EL (cell line): ENCODE results near the gene TAGLN.
"Not testable (repeated sequence)": the region's sequence is repeated elsewhere in the genome, so short reads cannot be mapped to it uniquely, and the experiment has no call there.

ENCODE experiments used
- DNase-seq: peaks from one replicate; pipeline ENCODE4 v3.0.0-alpha.2; 2016

TAGLN gene

DNA sequence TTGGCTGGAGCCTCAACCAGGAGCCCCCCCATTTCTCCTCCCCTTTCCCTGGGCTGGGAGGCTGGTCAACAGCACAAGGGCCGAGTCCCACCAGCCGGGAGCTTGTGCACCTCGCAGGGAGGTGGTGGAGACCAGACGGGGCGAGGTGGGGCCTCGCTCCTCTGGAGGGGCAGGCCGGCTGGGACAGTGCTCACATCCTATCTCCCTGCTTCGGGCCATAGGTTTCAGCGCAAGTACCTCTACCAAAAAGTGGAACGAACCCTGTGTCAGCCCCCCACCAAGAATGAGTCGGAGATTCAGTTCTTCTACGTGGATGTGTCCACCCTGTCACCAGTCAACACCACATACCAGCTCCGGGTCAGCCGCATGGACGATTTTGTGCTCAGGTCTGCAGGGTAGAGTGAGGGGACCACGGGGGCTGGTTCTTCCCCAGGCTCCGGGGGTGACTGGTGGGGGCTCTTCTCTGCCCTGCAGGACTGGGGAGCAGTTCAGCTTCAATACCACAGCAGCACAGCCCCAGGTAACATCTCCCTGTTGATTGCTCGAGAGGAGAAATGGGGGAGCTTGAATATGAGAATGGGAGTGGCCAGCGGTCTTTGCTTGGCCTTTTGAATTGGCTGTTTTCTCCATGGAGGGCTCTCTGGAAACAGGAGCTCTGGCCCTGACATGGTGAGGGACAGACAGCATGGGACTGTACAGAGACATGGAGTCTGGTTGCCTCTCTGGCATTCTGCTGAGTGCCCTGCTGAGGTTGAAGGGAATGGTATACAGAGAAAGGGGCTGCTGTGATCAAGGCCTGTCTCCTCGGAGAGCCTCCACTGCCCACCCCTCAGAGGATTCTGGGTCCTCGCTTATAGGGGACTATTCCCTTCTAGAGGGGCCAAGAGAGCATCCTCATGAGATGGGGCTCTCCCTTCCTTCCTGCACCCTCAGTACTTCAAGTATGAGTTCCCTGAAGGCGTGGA lies 17.3 kb upstream of the TAGLN start:
- DNase-seq: no peak

DNA sequence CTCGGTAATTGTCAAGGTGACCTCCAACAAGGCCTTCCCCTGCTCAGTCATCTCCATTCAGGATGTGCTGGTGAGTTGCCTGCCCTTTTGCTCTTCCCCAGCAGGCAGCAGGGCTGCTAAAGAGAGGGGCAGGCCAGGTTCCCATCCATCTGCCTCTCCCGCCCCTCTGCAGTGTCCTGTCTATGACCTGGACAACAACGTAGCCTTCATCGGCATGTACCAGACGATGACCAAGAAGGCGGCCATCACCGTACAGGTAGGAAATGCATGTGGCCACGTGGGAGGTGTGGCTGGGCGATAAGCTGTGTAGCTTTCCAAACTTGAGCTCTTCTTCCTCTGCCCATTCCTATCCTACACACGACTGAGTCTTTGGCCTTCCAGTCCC lies 16.6 kb upstream of the TAGLN start:
- no peak for DNase-seq

DNA sequence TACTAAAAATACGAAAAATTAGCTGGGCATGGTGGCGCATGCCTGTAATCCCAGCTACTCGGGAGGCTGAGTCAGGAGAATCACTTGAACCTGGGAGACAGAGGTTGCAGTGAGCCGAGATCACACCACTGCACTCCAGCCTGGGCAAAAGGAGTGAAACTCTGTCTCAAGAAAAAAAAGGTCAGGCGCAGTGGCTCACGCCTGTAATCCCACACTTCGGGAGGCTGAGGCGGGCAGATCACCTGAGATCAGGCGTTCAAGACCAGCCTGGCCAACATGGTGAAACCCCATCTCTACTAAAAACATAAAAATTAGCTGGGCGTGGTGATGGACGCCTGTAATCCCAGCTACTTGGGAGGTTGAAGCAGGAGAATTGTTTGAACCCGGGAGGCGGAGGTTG lies 16.0 kb upstream of the TAGLN start:
- not testable (repeated sequence) for DNase-seq

DNA sequence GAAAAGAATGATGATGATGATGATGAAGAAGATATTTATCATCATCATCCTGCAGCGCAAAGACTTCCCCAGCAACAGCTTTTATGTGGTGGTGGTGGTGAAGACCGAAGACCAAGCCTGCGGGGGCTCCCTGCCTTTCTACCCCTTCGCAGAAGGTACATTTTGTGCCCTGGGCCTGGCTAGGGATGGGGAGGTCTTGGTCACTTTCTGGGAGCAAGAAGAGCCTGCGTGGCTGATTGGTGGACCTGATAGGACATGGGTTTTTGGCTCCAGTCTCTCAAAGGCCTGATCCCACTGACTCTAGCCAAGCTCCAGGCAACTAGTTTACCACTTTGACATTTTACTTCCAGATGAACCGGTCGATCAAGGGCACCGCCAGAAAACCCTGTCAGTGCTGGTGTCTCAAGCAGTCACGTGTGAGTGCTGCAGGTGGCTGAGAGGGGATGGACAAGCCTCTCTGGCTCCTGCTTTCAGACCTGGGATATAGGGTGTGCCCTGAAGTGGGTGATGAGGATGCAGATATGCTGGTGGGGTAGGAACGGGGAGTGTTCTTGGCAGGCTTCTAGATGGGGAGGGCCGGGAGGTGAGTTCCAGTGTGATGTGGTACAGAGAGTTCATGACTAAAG lies 15.3 kb upstream of the TAGLN start:
- no peak for DNase-seq

DNA sequence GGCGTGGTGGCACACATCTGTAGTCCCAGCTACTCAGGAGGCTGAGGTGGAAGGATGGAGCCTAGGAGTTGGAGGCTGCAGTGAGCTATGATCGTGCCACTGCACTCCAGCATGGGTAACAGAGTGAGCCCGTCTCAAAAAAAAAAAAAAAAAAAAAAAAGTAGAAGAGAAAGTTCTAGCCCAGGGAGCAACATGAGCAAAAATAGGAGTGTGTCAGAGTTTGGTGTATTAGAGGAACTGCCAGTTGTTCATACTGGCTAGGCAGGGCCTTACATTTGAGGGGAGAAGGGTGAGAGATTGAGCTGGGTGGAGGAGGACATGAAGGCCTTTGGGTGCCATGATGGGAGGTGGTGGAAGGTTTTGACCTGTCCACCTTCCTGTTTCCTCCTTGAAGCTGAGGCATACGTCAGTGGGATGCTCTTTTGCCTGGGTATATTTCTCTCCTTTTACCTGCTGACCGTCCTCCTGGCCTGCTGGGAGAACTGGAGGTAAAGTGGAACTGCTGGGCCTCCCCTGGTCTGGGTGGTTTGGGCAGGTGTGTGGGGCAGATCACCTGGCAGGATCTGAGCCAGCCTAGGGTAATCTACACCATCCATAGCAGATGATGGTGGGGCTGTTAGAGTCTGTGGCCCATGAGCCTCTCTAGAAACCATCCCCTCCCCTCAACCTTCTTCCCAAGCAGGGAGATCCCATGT lies 13.3 kb upstream of the TAGLN start:
- no peak for DNase-seq

DNA sequence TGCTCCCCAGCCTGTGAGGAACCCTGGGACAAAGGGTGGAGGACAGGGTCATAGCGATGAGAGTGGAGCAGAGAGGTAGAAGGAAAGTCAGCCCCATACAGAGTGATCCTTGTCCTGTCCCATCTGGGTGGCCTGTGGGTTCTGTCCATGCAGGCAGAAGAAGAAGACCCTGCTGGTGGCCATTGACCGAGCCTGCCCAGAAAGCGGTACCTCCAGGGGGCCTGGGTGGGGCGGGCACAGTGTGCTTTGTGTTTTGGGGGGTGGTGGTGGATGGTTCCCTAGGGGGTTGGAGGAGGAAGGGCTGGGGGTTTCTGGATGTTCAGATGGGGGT lies 12.8 kb upstream of the TAGLN start:
- DNase-seq: no peak

DNA sequence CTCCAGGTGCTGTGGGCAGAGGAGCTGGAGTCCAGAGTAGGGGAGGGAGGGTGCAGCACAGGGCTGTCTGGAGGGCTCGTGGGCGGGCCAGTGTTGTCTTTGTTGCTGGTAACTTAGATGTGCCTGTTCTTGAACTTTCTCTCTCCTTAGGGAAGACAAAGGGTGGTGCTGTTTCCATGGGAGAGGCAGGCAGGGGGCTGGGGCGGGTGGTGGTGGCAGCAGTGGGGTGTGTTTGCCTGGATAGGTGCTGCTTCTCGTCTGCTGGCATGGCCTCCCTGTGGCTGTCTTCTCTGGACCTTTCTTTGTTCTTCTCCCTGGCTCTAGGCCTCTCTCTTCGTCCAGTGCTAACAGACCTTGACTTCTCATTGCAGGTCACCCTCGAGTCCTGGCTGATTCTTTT lies 12.2 kb upstream of the TAGLN start:
- no peak for DNase-seq

DNA sequence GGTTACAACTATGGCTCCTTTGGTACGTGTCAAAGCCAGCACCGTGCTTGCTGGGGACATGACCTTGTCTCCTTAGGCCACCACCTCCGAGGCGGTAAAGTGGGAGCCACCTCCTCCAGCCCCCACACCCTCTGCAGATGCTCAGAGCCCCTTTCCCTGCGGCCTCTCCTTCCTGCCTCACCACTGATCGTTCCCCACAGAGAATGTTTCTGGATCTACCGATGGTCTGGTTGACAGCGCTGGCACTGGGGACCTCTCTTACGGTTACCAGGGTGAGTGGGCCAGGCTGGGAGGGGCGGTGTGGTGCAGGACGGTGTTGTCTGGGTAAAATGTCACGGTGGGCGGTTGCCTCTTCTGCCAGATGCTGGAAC lies 11.8 kb upstream of the TAGLN start:
- DNase-seq: no peak

DNA sequence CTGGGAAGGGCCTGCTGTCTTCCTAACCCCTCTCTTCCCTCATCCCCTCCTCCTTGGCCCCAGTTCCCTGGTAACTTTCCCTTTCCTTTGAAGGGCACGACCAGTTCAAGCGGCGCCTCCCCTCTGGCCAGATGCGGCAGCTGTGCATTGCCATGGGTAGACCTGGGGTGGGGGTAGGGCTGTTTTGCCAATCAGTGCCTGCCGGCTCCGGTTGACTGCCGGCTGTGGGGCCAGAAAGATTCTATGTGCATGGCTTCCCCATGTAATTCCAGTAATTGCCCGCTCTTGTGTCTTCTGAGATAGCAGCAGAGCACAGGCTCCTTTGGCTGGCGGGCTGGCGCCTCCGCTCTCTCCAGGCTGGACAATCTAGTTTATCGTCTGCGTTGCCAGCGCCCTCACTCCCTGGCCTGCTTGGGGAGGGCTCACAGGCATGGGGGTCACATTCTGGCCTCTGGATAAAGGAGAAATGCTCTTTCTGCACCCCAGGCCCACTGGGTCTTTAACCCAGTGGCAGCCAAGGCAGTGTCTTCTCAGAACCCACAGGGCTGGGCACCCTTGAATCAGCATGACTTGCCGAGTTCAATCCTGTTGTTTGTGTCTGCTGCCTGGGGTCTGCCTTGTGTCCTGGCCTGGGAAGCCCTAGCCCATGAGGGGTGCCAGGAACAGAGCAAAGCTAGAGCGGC lies 11.2 kb upstream of the TAGLN start:
- DNase-seq: no peak

DNA sequence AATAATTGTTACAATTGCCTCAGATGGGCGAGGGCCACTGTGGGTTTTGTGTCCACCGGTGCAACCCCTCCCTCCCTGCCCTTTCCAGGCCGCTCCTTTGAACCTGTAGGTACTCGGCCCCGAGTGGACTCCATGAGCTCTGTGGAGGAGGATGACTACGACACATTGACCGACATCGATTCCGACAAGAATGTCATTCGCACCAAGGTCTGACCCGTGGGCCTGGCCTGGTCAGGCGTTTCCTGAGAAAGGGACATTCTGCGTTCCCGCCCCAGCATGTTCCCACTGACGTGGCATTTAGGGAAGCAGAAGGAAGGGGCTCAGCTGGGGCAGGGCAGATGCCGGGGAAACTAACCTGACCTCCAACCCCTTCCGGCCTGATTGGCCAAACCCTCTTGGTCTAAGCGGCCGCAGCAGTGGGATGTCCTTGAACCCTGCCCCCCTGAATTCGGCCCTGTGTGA lies 10.5 kb upstream of the TAGLN start:
- DNase-seq: no peak

DNA sequence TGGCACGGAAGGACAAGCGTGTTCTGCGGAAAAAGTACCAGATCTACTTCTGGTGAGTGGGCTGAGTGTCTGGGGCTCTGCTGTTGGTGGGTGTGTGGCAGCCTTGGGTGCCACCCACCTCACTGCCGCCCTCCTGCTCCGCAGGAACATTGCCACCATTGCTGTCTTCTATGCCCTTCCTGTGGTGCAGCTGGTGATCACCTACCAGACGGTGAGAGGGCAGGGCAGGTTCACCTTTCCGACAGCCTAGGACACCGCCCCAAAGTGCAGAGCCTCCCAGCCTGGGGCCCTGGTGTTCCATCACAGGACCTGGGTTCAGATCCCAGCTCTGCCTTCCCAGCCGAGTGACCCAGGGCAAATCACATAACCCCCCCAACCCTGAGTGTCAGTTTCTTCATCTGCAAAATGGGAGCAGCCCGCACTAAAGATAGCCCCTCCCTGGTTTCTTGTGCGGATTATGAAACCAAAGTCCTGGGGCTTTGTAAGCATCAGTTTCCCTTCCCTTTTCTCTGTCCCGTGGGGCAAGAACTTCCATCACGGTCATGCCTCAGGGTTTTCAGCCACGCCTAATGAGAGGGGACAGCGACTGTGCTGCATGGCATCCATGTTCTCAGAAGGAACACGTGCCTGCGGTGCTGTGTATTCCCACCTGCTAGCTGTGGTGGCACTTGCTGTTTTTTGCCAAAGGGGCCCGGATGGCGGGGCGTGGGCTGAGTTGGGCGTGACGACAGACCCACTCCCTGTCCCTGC lies 9.8 kb upstream of the TAGLN start:
- DNase-seq: no peak

DNA sequence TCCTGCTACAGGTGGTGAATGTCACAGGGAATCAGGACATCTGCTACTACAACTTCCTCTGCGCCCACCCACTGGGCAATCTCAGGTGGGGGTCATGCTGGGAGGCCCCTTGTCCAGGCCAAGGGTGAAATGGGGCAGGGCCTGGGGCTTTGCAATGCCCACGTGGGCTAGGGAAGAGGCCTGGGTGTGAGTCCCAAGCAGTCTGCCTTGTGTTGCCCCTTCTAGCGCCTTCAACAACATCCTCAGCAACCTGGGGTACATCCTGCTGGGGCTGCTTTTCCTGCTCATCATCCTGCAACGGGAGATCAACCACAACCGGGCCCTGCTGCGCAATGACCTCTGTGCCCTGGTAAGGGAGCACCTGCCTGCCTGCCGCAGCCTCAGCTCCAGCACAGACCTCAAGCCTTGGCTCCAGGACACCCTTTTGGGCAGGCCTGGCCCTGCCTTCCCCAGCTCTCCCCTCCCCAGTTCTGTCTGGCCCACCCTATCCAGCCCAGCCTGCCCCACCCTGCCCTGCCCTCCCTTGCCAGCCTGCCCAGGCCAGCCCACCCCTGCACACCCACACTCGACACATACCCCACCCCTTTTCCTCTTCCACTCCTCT lies 9.1 kb upstream of the TAGLN start:
- DNase-seq: no peak

DNA sequence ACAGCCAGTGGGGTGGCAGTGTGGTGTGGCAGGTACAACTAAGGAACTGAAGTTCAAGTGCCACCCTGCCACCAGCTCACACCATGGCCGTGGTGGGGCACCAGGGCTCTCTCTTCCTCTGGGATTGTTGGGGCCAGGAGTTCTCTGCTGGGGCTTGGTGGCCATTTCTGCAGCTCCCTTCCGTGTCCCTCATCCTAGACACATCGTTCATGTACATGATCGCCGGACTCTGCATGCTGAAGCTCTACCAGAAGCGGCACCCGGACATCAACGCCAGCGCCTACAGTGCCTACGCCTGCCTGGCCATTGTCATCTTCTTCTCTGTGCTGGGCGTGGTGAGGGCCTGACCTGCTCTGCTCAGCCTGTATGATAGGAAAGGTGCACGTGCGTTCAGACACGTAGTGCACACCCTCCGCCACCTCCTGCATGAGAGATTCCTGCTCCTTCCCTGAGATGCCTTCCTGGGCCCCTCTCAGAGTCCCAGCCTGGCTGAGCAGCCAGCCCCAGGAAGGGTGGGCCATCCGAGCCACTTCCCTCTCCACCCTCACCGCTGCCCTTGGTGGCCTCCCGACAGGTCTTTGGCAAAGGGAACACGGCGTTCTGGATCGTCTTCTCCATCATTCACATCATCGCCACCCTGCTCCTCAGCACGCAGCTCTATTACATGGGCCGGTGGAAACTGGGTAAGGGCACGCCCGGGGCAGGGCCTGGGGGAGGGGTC lies 7.3 kb upstream of the TAGLN start:
- no peak for DNase-seq

DNA sequence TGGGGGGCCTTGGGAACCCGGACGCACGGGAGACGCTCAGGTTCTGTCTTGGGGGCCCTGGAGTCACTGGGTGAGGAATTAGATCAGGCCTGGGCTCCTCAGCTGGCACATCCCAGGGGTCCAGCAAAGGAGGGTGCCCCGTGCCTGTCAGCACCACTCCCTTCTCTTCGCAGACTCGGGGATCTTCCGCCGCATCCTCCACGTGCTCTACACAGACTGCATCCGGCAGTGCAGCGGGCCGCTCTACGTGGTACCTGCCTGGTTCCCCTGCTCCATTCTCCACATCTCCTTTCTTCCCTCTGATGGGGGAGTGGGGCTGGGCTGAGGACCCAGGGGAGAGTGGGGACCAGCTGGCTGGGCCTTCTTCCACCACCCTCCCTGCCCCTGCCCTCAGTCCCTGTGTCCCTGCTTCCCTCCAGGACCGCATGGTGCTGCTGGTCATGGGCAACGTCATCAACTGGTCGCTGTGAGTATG lies 6.7 kb upstream of the TAGLN start:
- no peak for DNase-seq

DNA sequence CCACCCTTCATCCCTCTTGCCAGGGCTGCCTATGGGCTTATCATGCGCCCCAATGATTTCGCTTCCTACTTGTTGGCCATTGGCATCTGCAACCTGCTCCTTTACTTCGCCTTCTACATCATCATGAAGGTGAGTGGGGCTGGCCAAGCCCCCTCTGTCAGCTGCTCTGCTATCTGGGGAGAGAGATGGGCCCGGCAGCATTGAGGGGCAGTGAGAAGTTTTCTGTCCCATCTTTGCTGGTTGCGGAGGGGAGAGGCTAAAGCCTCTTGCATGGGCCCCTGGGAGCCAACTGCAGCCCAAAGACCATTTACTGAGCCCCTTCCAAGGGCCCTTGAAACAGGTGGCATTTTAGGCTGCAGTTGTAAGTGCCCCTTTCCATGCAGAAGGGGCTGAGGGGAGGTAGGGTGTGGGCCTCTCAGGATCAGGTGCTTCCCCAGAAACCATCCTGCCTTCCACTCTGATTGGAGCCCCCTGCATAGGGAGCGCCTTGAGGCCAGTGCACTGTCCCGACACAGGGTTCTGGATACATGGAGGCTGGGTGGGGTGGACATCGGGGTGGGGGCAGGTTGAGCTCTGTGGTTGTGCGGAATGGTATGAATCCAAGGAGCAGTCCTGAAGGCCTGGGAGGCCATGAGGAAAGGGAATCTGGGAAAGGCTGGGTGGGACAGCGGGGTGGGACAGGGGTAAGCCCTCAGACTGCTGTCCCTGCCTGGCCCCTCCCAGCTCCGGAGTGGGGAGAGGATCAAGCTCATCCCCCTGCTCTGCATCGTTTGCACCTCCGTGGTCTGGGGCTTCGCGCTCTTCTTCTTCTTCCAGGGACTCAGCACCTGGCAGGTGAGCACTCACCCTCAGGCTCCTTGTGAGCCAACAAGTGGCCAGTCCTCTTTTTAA lies 5.8 kb upstream of the TAGLN start:
- DNase-seq: no peak

DNA sequence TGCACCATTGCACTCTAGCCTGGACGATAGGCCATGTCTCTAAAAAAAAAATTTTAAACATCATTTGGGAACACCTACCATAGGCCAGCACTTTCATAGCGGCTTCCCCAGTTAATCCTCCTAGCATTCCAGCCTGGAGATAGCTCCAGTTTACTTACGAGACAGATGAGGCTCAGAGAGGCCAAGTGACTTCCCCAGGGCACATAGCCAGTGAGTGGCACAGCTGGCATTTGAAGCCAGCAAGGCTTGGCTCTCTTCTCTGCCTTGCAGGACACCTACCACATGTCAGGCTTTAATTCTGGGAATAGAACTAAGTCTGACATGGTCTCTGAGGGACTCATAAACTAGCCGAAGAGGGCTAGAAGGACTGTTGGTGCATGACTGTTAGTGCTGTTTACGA lies 4.9 kb upstream of the TAGLN start:
- no peak for DNase-seq

DNA sequence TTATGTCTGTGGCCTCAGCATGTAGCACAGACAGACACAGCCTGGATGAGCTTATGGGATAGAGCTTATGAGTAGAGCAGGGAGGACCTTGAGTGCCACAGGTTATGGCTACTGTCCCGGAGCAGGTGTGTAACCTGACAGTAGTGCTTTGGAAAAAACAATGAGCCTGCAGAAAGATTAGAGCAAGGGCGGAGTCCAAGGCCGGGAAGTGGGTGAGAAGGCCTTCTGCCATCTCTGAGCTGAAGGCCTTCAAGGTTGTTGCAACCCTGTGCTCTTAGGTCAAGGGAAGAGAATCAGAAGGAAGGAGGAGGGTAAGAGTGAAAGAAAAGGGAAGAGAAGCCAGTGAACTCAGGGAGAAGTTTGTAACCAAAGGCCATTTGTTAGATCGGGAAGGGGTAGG lies 3.9 kb upstream of the TAGLN start:
- no peak for DNase-seq

DNA sequence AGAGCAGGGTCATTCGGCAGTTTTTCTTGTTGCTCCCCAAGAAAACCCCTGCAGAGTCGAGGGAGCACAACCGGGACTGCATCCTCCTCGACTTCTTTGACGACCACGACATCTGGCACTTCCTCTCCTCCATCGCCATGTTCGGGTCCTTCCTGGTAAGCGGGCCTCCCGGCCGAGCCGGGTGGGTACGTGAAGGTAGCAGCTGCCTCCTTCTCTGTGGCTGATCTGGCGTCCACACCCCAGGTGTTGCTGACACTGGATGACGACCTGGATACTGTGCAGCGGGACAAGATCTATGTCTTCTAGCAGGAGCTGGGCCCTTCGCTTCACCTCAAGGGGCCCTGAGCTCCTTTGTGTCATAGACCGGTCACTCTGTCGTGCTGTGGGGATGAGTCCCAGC lies 3.4 kb upstream of the TAGLN start:
- no peak for DNase-seq

DNA sequence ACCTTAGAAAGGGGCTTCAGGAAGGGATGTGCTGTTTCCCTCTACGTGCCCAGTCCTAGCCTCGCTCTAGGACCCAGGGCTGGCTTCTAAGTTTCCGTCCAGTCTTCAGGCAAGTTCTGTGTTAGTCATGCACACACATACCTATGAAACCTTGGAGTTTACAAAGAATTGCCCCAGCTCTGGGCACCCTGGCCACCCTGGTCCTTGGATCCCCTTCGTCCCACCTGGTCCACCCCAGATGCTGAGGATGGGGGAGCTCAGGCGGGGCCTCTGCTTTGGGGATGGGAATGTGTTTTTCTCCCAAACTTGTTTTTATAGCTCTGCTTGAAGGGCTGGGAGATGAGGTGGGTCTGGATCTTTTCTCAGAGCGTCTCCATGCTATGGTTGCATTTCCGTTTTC lies 2.2 kb upstream of the TAGLN start:
- no peak for DNase-seq
